ENCODE results near the gene GPR68.
"Not testable (repeated sequence)": the region's sequence is repeated elsewhere in the genome, so short reads cannot be mapped to it uniquely, and the experiment has no call there.

Gene GPR68

DNA sequence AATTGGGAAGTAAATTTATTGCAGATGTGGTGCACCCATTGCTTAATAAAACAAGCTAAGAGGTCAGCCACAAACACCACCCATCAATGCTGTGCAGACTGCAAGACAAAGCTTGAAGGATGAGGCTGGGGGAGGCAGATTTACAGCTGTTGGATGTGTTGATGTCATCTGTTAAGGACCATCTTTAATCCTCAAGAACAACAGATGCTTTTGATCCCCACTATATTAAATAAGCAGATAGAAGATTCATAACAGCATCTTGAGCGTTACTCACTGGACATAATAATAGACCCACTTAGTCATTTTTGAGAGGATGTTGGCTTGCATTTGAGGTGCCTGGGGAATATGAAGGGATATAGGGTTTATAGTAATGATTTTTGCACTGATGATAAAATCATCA lies 58.8 kb downstream of the GPR68 start:
- Histone ChIP-seq H3K9me3 (ENCODE audit: control insufficient read depth, low read length) (no peaks in the 10 kb centered on the region), H3K9ac (ENCODE audit: low read length) (no peak overlapping the region), H3K4me3 (ENCODE audit: low read length) (no peak overlapping the region), H3K4me1 (ENCODE audit: control insufficient read depth, insufficient read depth, low read length) (peaks cover 13% of the 10 kb centered on the region), H3K36me3 (ENCODE audit: control insufficient read depth, insufficient read depth, low read length, severe bottlenecking) (peaks cover 48% of the 10 kb centered on the region), H3K27me3 (replicated peaks; ENCODE audit: control insufficient read depth, insufficient read depth, low read length) (no peaks in the 10 kb centered on the region)
- DNase-seq (ENCODE audit: low read depth) = no peak

DNA sequence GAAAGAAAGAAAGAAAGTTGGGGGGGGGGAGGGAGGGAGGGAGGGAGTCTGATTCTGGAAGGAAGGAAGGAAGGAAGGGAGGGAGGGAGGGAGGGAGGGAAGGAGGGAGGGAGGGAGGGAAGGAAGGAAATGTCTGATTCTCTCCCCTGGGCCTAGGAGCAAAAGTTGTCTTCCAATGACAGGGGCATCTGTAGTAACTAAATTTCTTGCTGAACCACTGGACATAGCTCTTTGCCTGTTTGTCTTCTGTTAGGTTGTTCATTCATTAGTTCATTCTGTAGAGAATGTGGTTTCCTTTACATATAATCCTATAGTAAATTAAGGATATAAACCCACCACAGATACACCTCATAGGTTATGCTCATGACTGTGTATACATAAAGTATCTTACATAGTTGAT lies 59.9 kb downstream of the GPR68 start:
- Histone ChIP-seq H3K27me3 (replicated peaks; ENCODE audit: control insufficient read depth, insufficient read depth, low read length) (no peaks in the 10 kb centered on the region), H3K36me3 (ENCODE audit: control insufficient read depth, insufficient read depth, low read length, severe bottlenecking) (peaks cover 47% of the 10 kb centered on the region), H3K9me3 (ENCODE audit: control insufficient read depth, low read length) (no peaks in the 10 kb centered on the region), H3K9ac (ENCODE audit: low read length) (no peak overlapping the region), H3K4me3 (ENCODE audit: low read length) (no peak overlapping the region), H3K4me1 (ENCODE audit: control insufficient read depth, insufficient read depth, low read length) (peaks cover 13% of the 10 kb centered on the region)
- no peak for DNase-seq (ENCODE audit: low read depth)

DNA sequence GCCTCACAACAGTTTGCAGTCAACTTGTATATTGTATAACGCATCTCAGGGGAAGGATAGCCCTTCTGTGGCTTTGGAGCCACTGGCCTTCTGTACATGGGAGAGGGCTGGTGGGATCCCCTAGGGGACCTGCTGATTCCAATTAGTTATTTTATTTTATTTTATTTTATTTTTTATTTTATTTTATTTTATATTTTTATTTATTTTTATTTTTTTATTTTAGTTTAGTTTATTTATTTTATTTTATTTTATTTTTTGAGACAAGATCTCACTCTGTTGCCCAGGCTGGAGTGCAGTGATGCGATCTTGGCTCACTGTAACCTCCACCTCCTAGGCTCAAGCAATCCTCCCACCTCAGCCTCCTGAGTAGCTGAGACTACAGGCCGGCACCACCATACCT lies 61.8 kb downstream of the GPR68 start:
- H3K36me3 ChIP-seq (ENCODE audit: control insufficient read depth, insufficient read depth, low read length, severe bottlenecking) = peaks cover 34% of the 10 kb centered on the region
- H3K27me3 ChIP-seq (replicated peaks; ENCODE audit: control insufficient read depth, insufficient read depth, low read length) = not testable (repeated sequence)

More for the DNA sequence above, 61.8 kb downstream of the GPR68 start:
- H3K4me1 ChIP-seq (ENCODE audit: control insufficient read depth, insufficient read depth, low read length) = peaks cover 13% of the 10 kb centered on the region
- not testable (repeated sequence) for DNase-seq (ENCODE audit: low read depth); H3K4me3 ChIP-seq (ENCODE audit: low read length); H3K9me3 ChIP-seq (ENCODE audit: control insufficient read depth, low read length); H3K9ac ChIP-seq (ENCODE audit: low read length)

Measured in adipocyte (in vitro differentiated cells).